ENCODE measurements around the gene SRSF2. TPM values are rescaled to one million over a fixed set of nuclear protein-coding genes. Genes with fewer than 3 reads are reported as not detected.

Gene SRSF2
- polyA plus RNA-seq, 1 donor = 182 TPM

Other genes starting within 250 kb of the SRSF2 start
- gene RHBDF2, start 235.9 kb downstream of the SRSF2 start, polyA plus RNA-seq (ENCODE audit: insufficient read length) = 6.8 TPM
- 16.4 TPM for gene CYGB, start 199.6 kb downstream of the SRSF2 start, polyA plus RNA-seq (ENCODE audit: insufficient read length)
- gene PRCD, start 197.3 kb downstream of the SRSF2 start, polyA plus RNA-seq (ENCODE audit: insufficient read length) = 4.8 TPM
- 3.3 TPM for gene ST6GALNAC2, start 151.5 kb downstream of the SRSF2 start, polyA plus RNA-seq (ENCODE audit: insufficient read length)
- gene ST6GALNAC1, start 93.6 kb downstream of the SRSF2 start, polyA plus RNA-seq (ENCODE audit: insufficient read length) = 0.70 TPM
- 135 TPM for gene MXRA7, start 26.4 kb downstream of the SRSF2 start, polyA plus RNA-seq (ENCODE audit: insufficient read length)
- 22.8 TPM for gene JMJD6, start 10.7 kb downstream of the SRSF2 start, polyA plus RNA-seq (ENCODE audit: insufficient read length)
- 21.0 TPM for gene METTL23, start 10.5 kb downstream of the SRSF2 start, polyA plus RNA-seq (ENCODE audit: insufficient read length)
- 38.3 TPM for gene MFSD11, start 788 bp upstream of the SRSF2 start, polyA plus RNA-seq (ENCODE audit: insufficient read length)
- gene MGAT5B, start 131.1 kb upstream of the SRSF2 start, polyA plus RNA-seq (ENCODE audit: insufficient read length) = 0.38 TPM